HG03575 (cell line): ENCODE measurements around the gene CASP7.
A peak's percentile ranks its signal among the peaks of the same experiment; 100 is the strongest.

ENCODE experiments used
- ATAC-seq: cut with Tn5 transposase; IDR thresholded peaks from one replicate; pipeline ENCODE4 v1.9.1; 2021; ENCODE audit not compliant: unreplicated experiment, insufficient number of reproducible peaks, low FRiP score; ENCODE audit errors: extremely low read depth

CASP7 gene

GRCh38 chr10:113665352-113665751 lies 14.4 kb upstream of the CASP7 start:
- no peak for ATAC-seq

GRCh38 chr10:113665806-113666354 lies 13.8 kb upstream of the CASP7 start:
- ATAC-seq: no peak

GRCh38 chr10:113666682-113667252 lies 12.9 kb upstream of the CASP7 start:
- peak; percentile 89 for ATAC-seq

- no peak for ATAC-seq
These were observed 739 bp downstream of the CASP7 start for GRCh38 chr10:113680190-113681111.

- ATAC-seq: peak; percentile 57
These were observed 2.1 kb downstream of the CASP7 start for GRCh38 chr10:113681533-113682470.

- no peak for ATAC-seq
These were observed 3.6 kb downstream of the CASP7 start for GRCh38 chr10:113683300-113683699.

GRCh38 chr10:113686028-113686427 lies 6.3 kb downstream of the CASP7 start:
- ATAC-seq: no peak

GRCh38 chr10:113687037-113687436 lies 7.3 kb downstream of the CASP7 start:
- ATAC-seq: no peak

GRCh38 chr10:113689057-113689456 lies 9.3 kb downstream of the CASP7 start:
- no peak for ATAC-seq

- no peak for ATAC-seq
These were observed 9.9 kb downstream of the CASP7 start for GRCh38 chr10:113689574-113689973.

GRCh38 chr10:113690749-113691148 lies 11.0 kb downstream of the CASP7 start:
- ATAC-seq: no peak

- no peak for ATAC-seq
These were observed 11.7 kb downstream of the CASP7 start for GRCh38 chr10:113691381-113691780.

GRCh38 chr10:113692271-113692670 lies 12.6 kb downstream of the CASP7 start:
- no peak for ATAC-seq

- no peak for ATAC-seq
These were observed 13.6 kb downstream of the CASP7 start for GRCh38 chr10:113693348-113693747.

- no peak for ATAC-seq
These were observed 16.0 kb downstream of the CASP7 start for GRCh38 chr10:113695691-113696090.

GRCh38 chr10:113697595-113697994 lies 17.9 kb downstream of the CASP7 start:
- ATAC-seq: no peak

- no peak for ATAC-seq
These were observed 25.1 kb downstream of the CASP7 start for GRCh38 chr10:113704637-113705343.

GRCh38 chr10:113705344-113705652 lies 25.6 kb downstream of the CASP7 start:
- ATAC-seq: no peak

GRCh38 chr10:113706623-113707022 lies 26.9 kb downstream of the CASP7 start:
- no peak for ATAC-seq
